Activated T-cell treated with anti-CD3 and anti-CD28 coated beads, Interleukin-2, amount 50 U/mL, for 1 hour (primary cell): ENCODE data around the gene AMPH.

Experiments used
- DNase-seq: peaks from one replicate; pipeline ENCODE4 v3.0.0-alpha.2; 2020

Gene AMPH

DNA sequence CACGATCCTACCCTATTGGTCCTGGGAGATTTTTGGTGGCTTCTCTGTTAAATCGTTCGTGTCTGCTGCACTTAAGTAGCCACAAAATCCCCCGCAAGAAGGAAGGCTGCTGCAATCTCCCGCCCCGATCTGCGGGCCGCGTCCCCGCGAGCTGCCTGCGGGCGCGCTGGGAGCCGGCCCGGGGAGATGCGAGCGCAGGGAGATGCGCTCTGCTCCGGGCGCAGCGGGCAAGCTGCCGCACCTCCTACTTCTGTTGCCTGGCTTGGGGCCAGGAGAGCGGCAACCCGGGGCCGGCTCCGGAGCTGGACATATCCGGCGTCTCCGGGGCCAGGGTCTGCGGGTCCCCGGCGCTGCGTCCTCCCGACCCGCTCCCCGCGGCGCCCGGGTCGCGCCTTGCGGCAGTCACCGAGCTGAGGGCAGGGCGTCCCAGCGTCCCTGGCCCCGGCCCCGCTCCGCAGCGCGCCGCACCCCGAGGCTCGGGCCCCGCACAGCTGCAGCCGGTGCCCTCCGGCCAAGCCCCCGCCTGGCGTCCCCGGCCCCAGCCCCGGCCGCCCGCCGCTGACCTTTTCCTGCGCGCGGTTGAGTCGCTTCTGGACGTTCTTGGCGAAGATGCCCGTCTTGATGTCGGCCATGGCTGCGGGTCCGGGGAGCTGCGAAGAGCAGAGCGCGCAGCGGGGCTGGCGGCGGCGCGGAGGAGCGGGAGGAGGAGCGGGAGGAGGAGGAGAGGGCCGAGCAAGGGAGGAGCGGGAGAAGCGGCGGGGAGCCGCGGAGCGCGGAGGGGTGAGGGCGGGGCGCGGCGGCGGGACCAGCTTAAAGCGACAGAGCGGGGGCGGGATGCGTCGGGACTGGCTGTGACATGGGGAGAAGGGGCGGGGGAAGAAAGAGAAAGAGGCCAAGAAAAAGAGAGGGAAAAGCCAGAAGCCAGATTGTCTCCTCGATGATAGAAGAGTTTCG is at the start of gene AMPH:
Gene AMPH, minus strand, starts transcription at position 654 of the 954 bp plus-strand sequence. Its CDS starts 22 bp downstream, at position 632.
- DNase-seq = no peak

DNA sequence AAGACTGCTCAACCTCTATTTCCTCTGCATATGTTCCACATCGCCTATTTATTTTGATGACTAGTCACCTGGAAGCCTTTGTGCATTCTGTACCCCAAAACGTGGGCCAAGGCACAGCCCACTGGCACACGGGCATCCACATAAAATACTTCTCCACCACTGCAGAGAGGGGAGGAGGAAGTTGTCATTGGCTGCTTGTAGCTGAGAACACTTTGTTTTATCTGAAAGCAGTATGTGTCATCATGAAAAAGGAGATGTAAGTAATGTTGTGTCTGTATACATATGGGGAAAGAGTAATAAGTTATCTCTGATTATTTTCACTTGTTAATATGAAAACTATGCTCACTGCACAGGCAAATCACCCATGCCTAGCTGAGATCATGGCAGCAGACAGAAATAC is 48.2 kb upstream of the AMPH start:
- DNase-seq = no peak

DNA sequence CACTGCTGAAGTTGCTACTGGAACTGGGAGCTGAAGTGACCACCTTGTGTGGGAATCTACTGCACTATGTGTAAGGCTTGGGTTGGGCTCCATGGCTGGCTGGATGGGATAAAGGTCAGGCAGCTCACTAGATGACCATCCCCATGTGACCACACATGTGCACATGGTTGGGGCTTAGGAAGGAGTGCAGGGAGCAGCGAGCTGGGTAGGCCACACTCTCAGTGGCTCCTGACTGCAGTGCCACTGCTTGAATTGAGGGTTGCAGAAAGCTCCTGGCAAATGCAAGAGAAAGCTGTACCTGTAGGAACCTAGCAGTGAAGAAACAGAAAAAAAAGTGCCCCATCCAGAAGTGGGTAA is 47.5 kb upstream of the AMPH start:
- DNase-seq = no peak

DNA sequence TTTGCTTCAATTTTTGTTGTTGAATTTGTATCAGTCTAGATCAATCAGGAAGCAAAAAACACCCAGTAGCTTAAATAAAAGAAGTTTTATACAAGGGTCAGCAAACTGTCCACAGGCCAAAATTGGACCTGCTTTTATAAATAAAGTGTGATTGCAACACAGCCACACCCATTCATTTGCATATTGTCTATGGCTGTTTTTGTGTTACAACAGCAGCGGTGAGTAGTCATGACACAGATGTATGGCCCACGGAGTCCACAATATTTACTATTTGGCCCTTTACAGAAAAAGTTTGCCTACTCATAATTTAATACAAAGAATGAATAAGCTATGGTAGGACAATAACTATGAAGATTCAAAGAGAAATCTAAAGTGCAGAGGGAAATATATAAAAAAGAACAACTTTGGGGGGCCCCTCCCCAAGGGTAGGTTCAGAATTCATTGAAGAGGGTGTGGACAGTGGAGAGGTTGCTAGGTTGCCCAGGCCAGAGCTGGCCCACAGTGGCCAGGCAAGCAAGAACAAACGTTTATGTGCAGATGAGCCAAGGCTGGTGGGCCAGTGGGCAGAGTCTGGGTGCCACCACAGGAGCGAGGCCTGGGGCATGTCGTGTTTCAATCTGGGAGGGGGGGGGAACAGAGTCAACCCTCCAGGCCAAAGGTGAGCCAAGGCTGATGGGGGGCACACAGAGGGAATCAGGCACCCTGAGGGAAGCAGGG is 47.0 kb upstream of the AMPH start:
- DNase-seq = no peak

DNA sequence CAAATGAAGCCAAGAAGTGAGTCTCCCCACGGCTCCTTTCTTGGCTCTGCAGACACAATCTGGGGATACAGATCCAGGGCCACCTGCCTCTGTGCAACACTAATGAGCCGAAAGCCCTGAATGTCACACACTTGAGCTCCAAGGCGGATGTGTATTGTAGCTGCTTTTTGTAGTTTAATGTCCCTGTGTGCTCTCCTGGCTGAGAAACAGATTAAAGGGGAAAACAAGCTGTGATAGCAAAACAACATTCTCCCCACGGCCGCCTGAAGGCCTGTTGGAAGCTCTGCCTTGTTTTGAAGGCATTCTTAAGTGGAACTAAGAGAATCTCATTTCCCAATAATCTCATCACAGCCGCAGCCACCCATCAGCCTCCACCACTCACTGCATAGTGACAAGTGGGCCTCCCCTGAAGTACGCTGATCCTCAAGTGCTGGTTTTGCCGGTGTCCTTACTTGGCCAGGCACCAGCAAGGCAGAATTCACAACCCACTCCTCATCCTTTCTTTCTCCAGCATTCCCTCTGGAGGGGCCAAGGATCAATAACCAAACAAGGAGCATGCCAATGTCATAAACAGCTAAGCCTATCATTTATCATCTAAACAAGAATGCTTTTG is 44.4 kb upstream of the AMPH start:
- no peak for DNase-seq

DNA sequence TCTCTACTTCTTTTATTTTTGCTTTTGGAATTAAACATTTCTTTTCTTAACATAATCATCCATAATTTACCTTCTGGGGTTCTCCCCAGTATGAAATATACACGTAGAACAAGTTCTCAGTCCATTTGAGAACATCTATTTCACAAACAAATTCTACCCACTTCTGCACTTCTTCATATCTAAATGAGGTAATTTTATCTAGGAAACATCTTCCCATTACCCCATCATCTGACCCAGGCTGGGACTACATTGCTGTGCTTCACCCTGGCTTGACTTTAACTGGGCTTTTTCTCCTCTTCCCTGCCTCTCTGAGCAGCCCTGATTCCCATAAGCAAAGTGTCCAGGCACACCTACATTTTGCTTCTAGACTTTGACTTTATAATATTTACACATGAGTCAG is 43.3 kb upstream of the AMPH start:
- no peak for DNase-seq

GRCh38 chr7:38673795-38674194 is 42.6 kb upstream of the AMPH start:
- DNase-seq = no peak

DNA sequence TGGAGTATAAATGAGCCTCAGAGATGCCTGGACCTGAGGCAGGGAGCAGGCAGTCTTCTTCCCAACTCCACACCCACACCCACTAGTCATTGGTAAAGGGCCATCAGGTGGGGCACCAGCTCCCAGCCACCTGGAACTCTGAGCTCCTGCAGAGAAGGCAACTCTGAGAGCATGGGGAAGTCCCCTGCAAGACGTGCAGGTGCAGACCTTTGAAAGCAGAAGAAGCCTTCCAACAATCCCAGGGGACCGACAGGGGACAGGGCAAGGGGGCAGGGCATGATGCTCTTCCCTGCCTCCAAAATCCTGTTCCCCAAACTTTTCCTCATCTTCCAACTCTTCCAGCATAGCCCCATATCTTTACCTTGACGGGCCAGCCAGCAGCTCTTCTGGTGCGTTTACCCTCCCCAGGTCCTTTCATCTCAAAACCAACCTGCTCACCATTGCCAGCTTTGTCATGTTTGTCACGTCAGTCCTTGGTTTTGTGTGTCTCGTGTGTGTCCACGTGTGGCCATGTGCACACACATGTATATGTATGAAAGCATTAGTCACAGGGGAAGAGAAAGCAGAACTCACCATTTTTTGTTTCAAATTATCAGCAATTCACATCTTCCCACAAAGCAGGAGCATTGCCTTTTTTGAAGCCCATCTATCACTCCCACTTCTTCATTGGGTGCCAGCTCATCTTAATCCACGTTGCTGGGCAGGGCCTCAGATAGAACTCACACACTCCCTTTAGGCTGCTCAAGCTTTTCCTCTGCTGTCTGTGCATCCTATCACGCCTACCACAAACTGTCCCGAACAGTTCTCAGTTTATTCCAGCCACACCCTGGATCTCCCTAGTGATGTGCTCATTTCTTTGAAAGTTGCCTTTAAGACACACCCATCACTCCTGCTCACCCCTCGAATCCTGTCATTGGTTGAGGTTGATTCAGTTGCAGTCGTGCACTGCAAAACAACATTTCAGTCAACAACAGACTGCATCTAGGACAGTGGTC is 41.0 kb upstream of the AMPH start:
- DNase-seq = no peak

DNA sequence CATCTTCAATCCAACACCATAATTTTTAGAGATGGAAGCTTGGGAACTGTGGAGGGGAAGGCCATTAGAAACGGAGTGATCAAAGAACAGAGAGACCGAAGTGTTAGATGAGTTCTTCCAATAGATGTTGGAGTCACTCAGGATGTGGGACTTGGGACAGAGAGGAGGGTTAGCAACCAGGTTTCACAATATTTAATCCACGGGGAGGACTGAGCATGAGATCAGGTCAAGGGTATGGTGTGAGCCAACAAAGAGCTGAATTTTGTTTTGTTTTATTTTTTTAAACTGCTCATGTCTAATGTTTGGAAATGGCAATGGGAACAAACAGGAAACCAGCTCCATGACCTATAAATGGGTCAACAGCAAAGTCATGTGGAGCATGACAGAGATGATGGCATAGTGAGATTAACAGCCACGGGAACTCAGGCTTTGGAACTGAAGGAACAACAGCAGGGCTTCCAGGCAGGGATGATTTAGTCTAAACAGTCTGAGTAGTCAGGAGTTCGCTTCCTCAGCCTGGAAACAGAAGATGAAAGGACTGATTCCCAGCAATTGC is 38.9 kb upstream of the AMPH start:
- DNase-seq = no peak

- DNase-seq = no peak
Observed at GRCh38 chr7:38664972-38665371, 33.8 kb upstream of the AMPH start.

DNA sequence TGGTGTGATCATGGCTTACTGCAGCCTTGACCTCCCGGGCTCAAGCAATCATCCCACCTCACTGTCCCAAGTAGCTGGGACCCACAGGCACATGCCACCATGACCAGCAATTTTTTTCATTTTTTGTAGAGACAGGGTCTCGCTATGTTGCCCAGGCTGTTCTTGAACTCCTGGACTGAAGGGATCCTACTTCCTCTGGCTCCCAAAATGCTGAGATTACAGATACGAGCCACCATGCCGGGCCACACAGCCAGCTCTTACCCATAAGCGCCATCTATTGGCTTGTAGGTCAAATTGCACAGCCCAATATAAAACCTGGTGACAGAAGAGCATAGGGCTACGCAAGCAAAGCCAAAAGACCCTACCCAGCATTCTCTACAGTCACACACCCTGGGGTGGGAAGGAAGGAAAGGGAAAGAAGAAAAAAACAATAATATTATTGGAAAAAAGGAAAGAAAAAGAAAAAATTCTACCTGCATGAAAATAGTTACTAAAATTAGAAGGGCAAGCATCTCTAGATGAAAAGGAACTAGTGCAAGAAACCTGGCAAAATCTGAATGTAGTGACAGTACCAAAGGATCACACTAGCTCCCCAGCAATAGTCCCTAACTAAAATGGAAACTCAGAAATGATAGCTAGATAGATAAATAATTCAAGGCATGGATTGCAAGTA is 29.4 kb upstream of the AMPH start:
- no peak for DNase-seq

DNA sequence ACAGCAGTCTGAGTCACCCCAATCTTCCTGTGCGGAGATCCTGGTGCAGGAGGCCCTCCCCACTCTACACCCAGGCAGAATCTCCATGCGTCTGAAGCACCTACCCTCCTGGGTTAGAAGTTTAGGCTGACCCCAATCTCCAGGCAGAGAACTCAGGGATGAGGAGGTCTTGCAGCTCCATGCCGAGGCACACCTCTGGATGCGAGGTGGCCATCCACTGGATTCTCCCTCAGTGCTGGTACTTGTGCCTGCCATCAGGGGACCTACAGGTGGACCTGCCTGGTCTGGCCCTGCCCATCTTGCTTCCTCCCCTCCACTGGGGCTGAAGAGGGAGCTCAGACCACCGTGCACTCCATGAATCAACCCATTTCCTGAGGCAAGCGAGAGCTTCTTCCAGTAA is 28.8 kb upstream of the AMPH start:
- DNase-seq = no peak

DNA sequence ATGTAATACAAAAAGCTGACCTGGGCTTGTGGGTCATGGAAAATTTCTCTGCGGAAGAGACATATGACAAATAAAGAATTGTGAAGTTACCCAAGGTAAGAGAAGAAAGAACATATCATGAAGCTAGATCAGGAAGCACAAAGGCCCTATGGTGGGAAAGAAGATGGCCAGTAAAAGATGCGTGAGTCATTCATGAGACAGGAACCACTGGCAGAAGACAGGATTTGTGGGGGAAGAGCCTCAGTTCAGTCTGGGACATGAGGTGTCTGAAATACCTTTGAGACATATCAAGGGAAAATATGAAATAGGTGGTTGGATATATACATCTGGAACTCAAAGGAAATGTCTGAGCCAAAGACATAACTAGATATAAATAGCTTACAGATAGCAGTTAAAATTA is 27.7 kb upstream of the AMPH start:
- DNase-seq = no peak

GRCh38 chr7:38656968-38657367 is 25.8 kb upstream of the AMPH start:
- no peak for DNase-seq

GRCh38 chr7:38655833-38656774 is 24.9 kb upstream of the AMPH start:
- no peak for DNase-seq

DNA sequence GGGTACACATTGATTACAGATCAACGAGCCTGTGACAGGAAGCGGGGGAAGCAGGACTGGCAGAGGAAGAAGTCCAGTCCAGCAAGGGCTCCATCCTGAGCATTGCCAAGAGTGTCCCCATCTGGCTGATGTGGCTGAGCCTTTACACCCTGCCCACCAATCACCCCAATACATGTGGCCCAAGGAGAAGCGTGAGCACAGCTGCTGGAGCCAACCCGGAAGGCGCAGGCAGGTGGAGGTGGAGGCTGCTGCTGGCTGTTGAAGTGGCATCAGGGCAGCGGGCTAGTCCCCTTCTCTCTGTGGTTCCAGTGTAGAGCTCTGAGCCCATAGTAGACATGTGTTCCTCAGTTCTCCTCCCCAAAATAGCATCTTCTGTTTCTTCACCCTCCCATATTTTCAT is 6.8 kb upstream of the AMPH start:
- no peak for DNase-seq

DNA sequence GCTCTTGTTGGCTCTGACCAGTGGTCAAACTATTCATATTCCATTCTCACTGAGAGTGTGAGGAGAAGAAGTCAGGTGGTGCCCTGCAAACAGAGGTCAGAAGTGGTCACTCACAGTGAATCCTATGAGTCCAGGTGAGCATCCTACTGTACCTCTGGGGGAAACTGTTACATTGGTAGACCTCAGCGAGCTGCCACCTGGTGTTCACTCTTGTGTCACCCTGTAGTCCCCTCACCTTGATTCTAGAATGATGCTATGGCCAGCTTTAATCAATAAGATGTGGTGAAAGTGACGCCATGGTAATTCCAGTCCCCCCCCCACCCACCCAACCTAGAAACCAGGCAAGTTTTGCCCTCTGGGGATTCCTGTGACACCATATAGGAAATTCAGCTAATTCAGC is 1.2 kb upstream of the AMPH start:
- DNase-seq = no peak

GRCh38 chr7:38629651-38630510 is 1.3 kb downstream of the AMPH start:
- DNase-seq = no peak

DNA sequence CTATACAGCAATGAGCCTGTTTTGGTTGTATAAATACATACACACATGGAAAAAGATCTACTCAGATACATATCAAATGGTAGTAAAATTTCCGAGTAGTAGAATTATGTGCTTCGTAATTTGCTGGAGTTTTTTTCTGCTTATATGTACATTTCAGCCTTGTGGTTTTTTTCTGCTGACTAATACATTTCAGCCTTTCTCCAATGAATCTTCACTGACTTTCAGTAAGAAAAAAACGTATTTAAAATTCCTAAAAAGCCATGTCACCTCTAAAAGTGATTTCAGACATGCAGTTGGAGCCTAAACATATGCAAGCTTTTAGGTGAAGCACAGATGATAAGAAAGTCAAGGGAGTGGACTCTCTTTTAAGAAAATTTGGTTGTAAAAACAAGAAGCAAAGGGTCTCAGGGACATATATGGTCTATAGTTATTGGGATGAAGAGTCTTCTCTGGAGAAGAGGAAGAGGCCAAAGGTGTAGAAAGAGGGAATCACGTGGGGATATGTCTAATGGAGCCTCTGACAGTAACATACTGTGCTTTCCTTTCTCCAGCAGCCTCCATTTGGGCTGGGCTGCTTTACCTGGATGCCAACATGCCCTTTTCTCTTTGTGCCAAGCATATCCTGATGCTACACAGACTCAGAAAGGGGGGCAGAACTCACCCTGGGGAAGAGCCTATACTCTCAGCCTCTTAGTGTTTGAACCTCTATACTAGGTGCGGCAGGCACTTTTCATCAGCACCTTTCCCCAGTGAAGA is 2.4 kb downstream of the AMPH start:
- no peak for DNase-seq
